Measurements from ENCODE around the gene CMTM8. TPM values are rescaled to one million over a fixed set of nuclear protein-coding genes. Genes with fewer than 3 reads are reported as not detected.

CMTM8 gene
- total and polyA plus RNA-seq, 7 donors, result 0.49 to 7.9 (median 4.3) TPM; not detected in 1

- DNase-seq, result no peak
- intact Hi-C loops (cut with DNase I), result no loop called here
- H3K36me3 ChIP-seq, result no peaks in the 10 kb centered on the region
- no peaks in the 10 kb centered on the region for H3K4me1 ChIP-seq
- no peak overlapping the region for H3K4me3 ChIP-seq
- 93 to 94% methylated on average over 4 of the region's 4 CpGs for WGBS, 2 donors
- H3K9me3 ChIP-seq, result no peaks in the 10 kb centered on the region
- H3K27ac ChIP-seq, result no peak overlapping the region
- TF ChIP-seq POLR2A (IDR thresholded peaks at IDR 0.05) (no peak), CTCF (IDR thresholded peaks at IDR 0.05) (no peak), POLR2AphosphoS5 (IDR thresholded peaks at IDR 0.05) (no peak), EP300 (IDR thresholded peaks at IDR 0.05) (no peak)
- no peaks in the 10 kb centered on the region for H3K27me3 ChIP-seq
These were observed 37.0 kb downstream of the CMTM8 start for GRCh38 chr3:32275506-32275905.

GRCh38 chr3:32276279-32276841, 37.9 kb downstream of the CMTM8 start:
- WGBS, 2 donors, result 47 to 66% methylated on average over 4 of the region's 4 CpGs

GRCh38 chr3:32278714-32279113, 40.2 kb downstream of the CMTM8 start:
- Histone ChIP-seq H3K27ac (no peak overlapping the region), H3K36me3 (no peaks in the 10 kb centered on the region), H3K27me3 (no peaks in the 10 kb centered on the region), H3K4me3 (no peak overlapping the region), H3K4me1 (no peaks in the 10 kb centered on the region), H3K9me3 (no peaks in the 10 kb centered on the region)
- no peak for TF ChIP-seq EP300 (IDR thresholded peaks at IDR 0.05)
- no peak for TF ChIP-seq CTCF (IDR thresholded peaks at IDR 0.05)
- no peak for TF ChIP-seq POLR2A (IDR thresholded peaks at IDR 0.05)
- TF ChIP-seq POLR2AphosphoS5 (IDR thresholded peaks at IDR 0.05), result no peak
- intact Hi-C loops (cut with DNase I), result no loop called here
- 40 to 53% methylated on average over 2 of the region's 2 CpGs for WGBS, 2 donors
- no peak for DNase-seq

More at GRCh38 chr3:32276279-32276841, 37.9 kb downstream of the CMTM8 start:
- Histone ChIP-seq H3K36me3 (no peaks in the 10 kb centered on the region), H3K4me3 (no peak overlapping the region), H3K4me1 (no peaks in the 10 kb centered on the region), H3K27me3 (no peaks in the 10 kb centered on the region), H3K27ac (no peak overlapping the region), H3K9me3 (no peaks in the 10 kb centered on the region)
- DNase-seq, result no peak
- intact Hi-C loops (cut with DNase I), result no loop called here
- TF ChIP-seq EP300 (IDR thresholded peaks at IDR 0.05), result no peak
- TF ChIP-seq POLR2AphosphoS5 (IDR thresholded peaks at IDR 0.05), result no peak
- no peak for TF ChIP-seq POLR2A (IDR thresholded peaks at IDR 0.05)
- no peak for TF ChIP-seq CTCF (IDR thresholded peaks at IDR 0.05)

- no peaks in the 10 kb centered on the region for H3K36me3 ChIP-seq
- H3K27ac ChIP-seq, result no peak overlapping the region
- H3K9me3 ChIP-seq, result no peaks in the 10 kb centered on the region
- H3K27me3 ChIP-seq, result no peaks in the 10 kb centered on the region
- H3K4me1 ChIP-seq, result no peaks in the 10 kb centered on the region
- no peak overlapping the region for H3K4me3 ChIP-seq
- intact Hi-C loops (cut with DNase I), result no loop called here
- DNase-seq, result no peak
- TF ChIP-seq POLR2AphosphoS5 (IDR thresholded peaks at IDR 0.05) (no peak), POLR2A (IDR thresholded peaks at IDR 0.05) (no peak)
- WGBS, 2 donors, result 86 to 93% methylated on average over 6 of the region's 6 CpGs
These were observed 41.9 kb downstream of the CMTM8 start for GRCh38 chr3:32280262-32280910.

- no peaks in the 10 kb centered on the region for H3K4me1 ChIP-seq
- H3K9me3 ChIP-seq, result no peaks in the 10 kb centered on the region
- no peak overlapping the region for H3K4me3 ChIP-seq
- WGBS, 2 donors, result 82 to 89% methylated on average over 2 of the region's 2 CpGs
- DNase-seq, result no peak
- no peaks in the 10 kb centered on the region for H3K36me3 ChIP-seq
- H3K27ac ChIP-seq, result no peak overlapping the region
- intact Hi-C loops (cut with DNase I), result no loop called here
- no peaks in the 10 kb centered on the region for H3K27me3 ChIP-seq
- TF ChIP-seq CTCF (IDR thresholded peaks at IDR 0.05) (no peak), POLR2A (IDR thresholded peaks at IDR 0.05) (no peak), POLR2AphosphoS5 (IDR thresholded peaks at IDR 0.05) (no peak), EP300 (IDR thresholded peaks at IDR 0.05) (no peak)
These were observed 43.2 kb downstream of the CMTM8 start for GRCh38 chr3:32281570-32282106.

Data from sigmoid colon (tissue), 7 donors.